ENCODE measurements around the gene MGAT3. TPM values are rescaled to one million over a fixed set of nuclear protein-coding genes. Genes with fewer than 3 reads are reported as not detected.

Gene MGAT3
- total and polyA plus RNA-seq, 9 donors: 1.7 to 9.6 (median 4.7) TPM

- no peaks in the 10 kb centered on the region for H3K9me3 ChIP-seq (replicated peaks; ENCODE audit: control insufficient read depth, low read depth, low read length)
- no peak overlapping the region for H3K27ac ChIP-seq (ENCODE audit: low read length)
- peaks cover 55% of the 10 kb centered on the region for H3K36me3 ChIP-seq (ENCODE audit: control insufficient read depth, insufficient read depth, low read length)
- no peak overlapping the region for H3K4me3 ChIP-seq (ENCODE audit: low read length)
- WGBS (ENCODE audit: insufficient coverage): 95% methylated on average over 3 of the region's 16 CpGs
- DNase-seq: no peak
- H3K4me1 ChIP-seq (ENCODE audit: control insufficient read depth, insufficient read depth, low read length): peaks cover 15% of the 10 kb centered on the region
- no peaks in the 10 kb centered on the region for H3K27me3 ChIP-seq (ENCODE audit: control insufficient read depth, insufficient read depth, low read length)
Observed at GRCh38 chr22:39415506-39415905, 41.3 kb upstream of the MGAT3 start.

GRCh38 chr22:39416319-39416718, 40.5 kb upstream of the MGAT3 start:
- no peaks in the 10 kb centered on the region for H3K9me3 ChIP-seq (replicated peaks; ENCODE audit: control insufficient read depth, low read depth, low read length)
- H3K4me1 ChIP-seq (ENCODE audit: control insufficient read depth, insufficient read depth, low read length): peaks cover 15% of the 10 kb centered on the region
- no peak for DNase-seq
- H3K27me3 ChIP-seq (ENCODE audit: control insufficient read depth, insufficient read depth, low read length): no peaks in the 10 kb centered on the region
- 63% methylated on average over 4 of the region's 7 CpGs for WGBS (ENCODE audit: insufficient coverage)
- H3K36me3 ChIP-seq (ENCODE audit: control insufficient read depth, insufficient read depth, low read length): peaks cover 60% of the 10 kb centered on the region
- H3K27ac ChIP-seq (ENCODE audit: low read length): no peak overlapping the region
- no peak overlapping the region for H3K4me3 ChIP-seq (ENCODE audit: low read length)

GRCh38 chr22:39417641-39418040, 39.2 kb upstream of the MGAT3 start:
- no peaks in the 10 kb centered on the region for H3K9me3 ChIP-seq (replicated peaks; ENCODE audit: control insufficient read depth, low read depth, low read length)
- H3K4me3 ChIP-seq (ENCODE audit: low read length): no peak overlapping the region
- 77% methylated on average over 9 of the region's 12 CpGs for WGBS (ENCODE audit: insufficient coverage)
- DNase-seq: no peak
- H3K4me1 ChIP-seq (ENCODE audit: control insufficient read depth, insufficient read depth, low read length): peaks cover 10% of the 10 kb centered on the region
- H3K27me3 ChIP-seq (ENCODE audit: control insufficient read depth, insufficient read depth, low read length): no peaks in the 10 kb centered on the region
- H3K27ac ChIP-seq (ENCODE audit: low read length): no peak overlapping the region
- H3K36me3 ChIP-seq (ENCODE audit: control insufficient read depth, insufficient read depth, low read length): peaks cover 70% of the 10 kb centered on the region

- H3K4me3 ChIP-seq (ENCODE audit: low read length): no peak overlapping the region
- 84% methylated on average over 10 of the region's 12 CpGs for WGBS (ENCODE audit: insufficient coverage)
- H3K4me1 ChIP-seq (ENCODE audit: control insufficient read depth, insufficient read depth, low read length): peaks cover 9% of the 10 kb centered on the region
- H3K9me3 ChIP-seq (replicated peaks; ENCODE audit: control insufficient read depth, low read depth, low read length): no peaks in the 10 kb centered on the region
- H3K27ac ChIP-seq (ENCODE audit: low read length): no peak overlapping the region
- no peak for DNase-seq
- H3K27me3 ChIP-seq (ENCODE audit: control insufficient read depth, insufficient read depth, low read length): no peaks in the 10 kb centered on the region
- peaks cover 74% of the 10 kb centered on the region for H3K36me3 ChIP-seq (ENCODE audit: control insufficient read depth, insufficient read depth, low read length)
Observed at GRCh38 chr22:39418696-39419095, 38.1 kb upstream of the MGAT3 start.

GRCh38 chr22:39419096-39419495, 37.7 kb upstream of the MGAT3 start:
- H3K4me3 ChIP-seq (ENCODE audit: low read length): no peak overlapping the region
- peaks cover 77% of the 10 kb centered on the region for H3K36me3 ChIP-seq (ENCODE audit: control insufficient read depth, insufficient read depth, low read length)
- H3K27ac ChIP-seq (ENCODE audit: low read length): no peak overlapping the region
- peaks cover 5% of the 10 kb centered on the region for H3K4me1 ChIP-seq (ENCODE audit: control insufficient read depth, insufficient read depth, low read length)
- no peak for DNase-seq
- 86% methylated on average over 6 of the region's 6 CpGs for WGBS (ENCODE audit: insufficient coverage)
- no peaks in the 10 kb centered on the region for H3K27me3 ChIP-seq (ENCODE audit: control insufficient read depth, insufficient read depth, low read length)
- H3K9me3 ChIP-seq (replicated peaks; ENCODE audit: control insufficient read depth, low read depth, low read length): no peaks in the 10 kb centered on the region

- 97% methylated on average over 4 of the region's 5 CpGs for WGBS (ENCODE audit: insufficient coverage)
- DNase-seq: no peak
Observed at GRCh38 chr22:39419911-39420310, 36.9 kb upstream of the MGAT3 start.

GRCh38 chr22:39421691-39422090, 35.1 kb upstream of the MGAT3 start:
- H3K27me3 ChIP-seq (ENCODE audit: control insufficient read depth, insufficient read depth, low read length): no peaks in the 10 kb centered on the region
- no peak overlapping the region for H3K27ac ChIP-seq (ENCODE audit: low read length)
- WGBS (ENCODE audit: insufficient coverage): 94% methylated on average over 5 of the region's 11 CpGs
- DNase-seq: no peak
- no peak overlapping the region for H3K4me3 ChIP-seq (ENCODE audit: low read length)
- no peaks in the 10 kb centered on the region for H3K4me1 ChIP-seq (ENCODE audit: control insufficient read depth, insufficient read depth, low read length)
- peaks cover 76% of the 10 kb centered on the region for H3K36me3 ChIP-seq (ENCODE audit: control insufficient read depth, insufficient read depth, low read length)
- no peaks in the 10 kb centered on the region for H3K9me3 ChIP-seq (replicated peaks; ENCODE audit: control insufficient read depth, low read depth, low read length)

More at GRCh38 chr22:39419911-39420310, 36.9 kb upstream of the MGAT3 start:
- no peaks in the 10 kb centered on the region for H3K9me3 ChIP-seq (replicated peaks; ENCODE audit: control insufficient read depth, low read depth, low read length)
- no peak overlapping the region for H3K4me3 ChIP-seq (ENCODE audit: low read length)
- H3K27me3 ChIP-seq (ENCODE audit: control insufficient read depth, insufficient read depth, low read length): no peaks in the 10 kb centered on the region
- no peaks in the 10 kb centered on the region for H3K4me1 ChIP-seq (ENCODE audit: control insufficient read depth, insufficient read depth, low read length)
- H3K27ac ChIP-seq (ENCODE audit: low read length): no peak overlapping the region
- H3K36me3 ChIP-seq (ENCODE audit: control insufficient read depth, insufficient read depth, low read length): peaks cover 83% of the 10 kb centered on the region

GRCh38 chr22:39422101-39422500, 34.7 kb upstream of the MGAT3 start:
- Histone ChIP-seq H3K27ac (ENCODE audit: low read length) (no peak overlapping the region), H3K4me1 (ENCODE audit: control insufficient read depth, insufficient read depth, low read length) (no peaks in the 10 kb centered on the region), H3K27me3 (ENCODE audit: control insufficient read depth, insufficient read depth, low read length) (no peaks in the 10 kb centered on the region), H3K36me3 (ENCODE audit: control insufficient read depth, insufficient read depth, low read length) (peaks cover 76% of the 10 kb centered on the region), H3K9me3 (replicated peaks; ENCODE audit: control insufficient read depth, low read depth, low read length) (no peaks in the 10 kb centered on the region), H3K4me3 (ENCODE audit: low read length) (no peak overlapping the region)
- WGBS (ENCODE audit: insufficient coverage): 90% methylated on average over 2 of the region's 7 CpGs
- no peak for DNase-seq

GRCh38 chr22:39422721-39423120, 34.1 kb upstream of the MGAT3 start:
- Histone ChIP-seq H3K4me1 (ENCODE audit: control insufficient read depth, insufficient read depth, low read length) (no peaks in the 10 kb centered on the region), H3K27ac (ENCODE audit: low read length) (no peak overlapping the region), H3K9me3 (replicated peaks; ENCODE audit: control insufficient read depth, low read depth, low read length) (no peaks in the 10 kb centered on the region), H3K4me3 (ENCODE audit: low read length) (no peak overlapping the region), H3K36me3 (ENCODE audit: control insufficient read depth, insufficient read depth, low read length) (peaks cover 77% of the 10 kb centered on the region), H3K27me3 (ENCODE audit: control insufficient read depth, insufficient read depth, low read length) (no peaks in the 10 kb centered on the region)
- 81% methylated on average over 2 of the region's 6 CpGs for WGBS (ENCODE audit: insufficient coverage)
- DNase-seq: no peak

- Histone ChIP-seq H3K4me1 (ENCODE audit: control insufficient read depth, insufficient read depth, low read length) (no peaks in the 10 kb centered on the region), H3K9me3 (replicated peaks; ENCODE audit: control insufficient read depth, low read depth, low read length) (no peaks in the 10 kb centered on the region), H3K27ac (ENCODE audit: low read length) (no peak overlapping the region), H3K27me3 (ENCODE audit: control insufficient read depth, insufficient read depth, low read length) (no peaks in the 10 kb centered on the region), H3K4me3 (ENCODE audit: low read length) (no peak overlapping the region), H3K36me3 (ENCODE audit: control insufficient read depth, insufficient read depth, low read length) (peaks cover 78% of the 10 kb centered on the region)
- WGBS (ENCODE audit: insufficient coverage): no CpG with 5 or more reads among the region's 3 CpGs
- DNase-seq: no peak
Observed at GRCh38 chr22:39423976-39424375, 32.8 kb upstream of the MGAT3 start.

- H3K4me1 ChIP-seq (ENCODE audit: control insufficient read depth, insufficient read depth, low read length): peaks cover 11% of the 10 kb centered on the region
- WGBS (ENCODE audit: insufficient coverage): 93% methylated on average over 18 of the region's 20 CpGs
- H3K4me3 ChIP-seq (ENCODE audit: low read length): no peak overlapping the region
- no peaks in the 10 kb centered on the region for H3K9me3 ChIP-seq (replicated peaks; ENCODE audit: control insufficient read depth, low read depth, low read length)
- DNase-seq: no peak
- no peaks in the 10 kb centered on the region for H3K27me3 ChIP-seq (ENCODE audit: control insufficient read depth, insufficient read depth, low read length)
- no peak overlapping the region for H3K27ac ChIP-seq (ENCODE audit: low read length)
- H3K36me3 ChIP-seq (ENCODE audit: control insufficient read depth, insufficient read depth, low read length): peaks cover 74% of the 10 kb centered on the region
Observed at GRCh38 chr22:39426380-39427043, 30.3 kb upstream of the MGAT3 start.
